ENCODE results near the gene GATAD2B.
"Not testable (repeated sequence)": the region's sequence is repeated elsewhere in the genome, so short reads cannot be mapped to it uniquely, and the experiment has no call there.

GRCh38 chr1:153766663-153767062, 156.1 kb downstream of the GATAD2B start:
- not testable (repeated sequence) for TF ChIP-seq CTCF (IDR thresholded peaks at IDR 0.05; ENCODE audit: low read length); EZH2 (IDR thresholded peaks at IDR 0.05; ENCODE audit: borderline replicate concordance, low read length)

Data from OCI-LY1 (cell line).